ENCODE data around the gene TEX22.

The TEX22 gene

DNA sequence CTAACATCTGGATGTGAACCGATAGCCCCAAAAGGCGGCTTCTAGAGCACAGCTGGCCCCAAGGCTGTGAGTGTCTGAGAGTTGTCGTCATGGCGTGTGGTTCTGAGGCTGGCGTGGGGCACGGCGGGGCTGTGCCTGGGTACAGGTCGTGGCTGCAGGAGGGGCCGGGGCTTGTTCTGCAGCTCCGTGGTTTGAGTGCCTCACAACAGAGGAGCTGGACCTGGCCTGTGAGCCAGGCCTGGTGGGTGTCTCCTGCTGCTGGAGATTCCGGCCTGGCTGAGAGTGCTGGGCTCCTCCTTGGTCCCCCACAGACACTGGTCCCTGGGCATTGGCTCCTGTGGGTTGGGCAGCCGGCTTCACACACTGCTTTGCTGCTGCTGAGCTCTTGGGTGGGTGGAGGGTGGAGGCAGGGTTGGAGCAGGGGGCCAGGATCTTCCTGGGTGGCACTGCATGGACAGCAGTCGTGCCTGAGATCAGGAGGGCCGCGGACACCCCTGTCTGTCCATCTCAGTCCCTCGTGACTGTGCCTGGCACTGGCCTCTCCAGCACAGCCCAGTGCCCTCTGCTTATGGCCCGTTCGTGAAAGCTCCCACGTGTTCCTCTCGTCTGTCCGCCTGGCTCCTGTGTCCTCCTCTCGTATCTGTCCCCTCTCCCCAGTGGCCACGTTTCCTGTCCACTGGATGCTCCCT, 31.8 kb upstream of the TEX22 start:
- no peak for DNase-seq (ENCODE audit: low read depth in 2 of 2)

DNA sequence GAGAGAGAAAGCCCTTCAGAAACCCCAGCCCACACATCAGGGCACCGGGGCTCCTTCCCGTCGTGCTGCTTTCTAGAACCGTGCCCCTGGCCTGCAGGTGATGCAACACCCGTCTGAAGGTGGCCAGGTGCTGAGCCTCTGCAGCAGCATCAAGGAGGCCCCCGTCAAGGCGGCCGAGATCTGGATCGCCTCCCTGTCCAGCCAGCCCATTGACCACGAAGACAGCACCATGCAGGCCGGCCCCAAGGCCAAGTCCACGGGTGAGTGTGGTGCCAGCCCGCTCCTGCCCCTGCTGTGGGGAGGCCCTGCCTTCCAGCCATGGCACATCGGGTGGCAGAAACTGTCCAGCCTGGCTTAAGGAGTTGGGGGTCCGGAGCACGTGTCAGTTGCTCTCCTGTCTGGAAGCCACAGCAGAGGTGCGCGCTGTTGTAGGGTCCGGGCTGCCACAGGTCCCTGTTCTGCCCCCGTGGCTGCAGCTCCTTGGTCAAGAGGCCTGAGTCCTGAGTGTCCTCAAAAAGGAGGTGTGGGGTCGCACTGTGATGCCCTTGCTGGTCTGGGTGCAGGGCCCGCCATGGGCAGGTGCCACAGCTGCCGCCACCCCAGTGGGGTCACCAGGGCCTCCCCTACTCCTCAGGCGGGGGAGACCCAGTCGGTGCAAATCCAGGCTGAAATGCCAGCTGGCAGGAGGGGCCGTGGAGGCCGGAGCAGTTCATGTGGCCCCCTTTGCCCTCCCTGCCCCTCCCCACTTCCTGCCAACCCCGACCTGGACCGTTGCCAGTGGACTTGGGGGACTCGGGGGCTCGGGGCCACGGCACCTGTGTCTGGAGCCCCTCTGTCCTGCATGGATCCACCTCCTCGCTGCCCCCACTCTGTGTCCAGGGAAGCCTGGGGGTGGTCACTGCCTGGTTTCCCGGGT, 31.0 kb upstream of the TEX22 start:
- no peak for DNase-seq (ENCODE audit: low read depth in 2 of 2)

DNA sequence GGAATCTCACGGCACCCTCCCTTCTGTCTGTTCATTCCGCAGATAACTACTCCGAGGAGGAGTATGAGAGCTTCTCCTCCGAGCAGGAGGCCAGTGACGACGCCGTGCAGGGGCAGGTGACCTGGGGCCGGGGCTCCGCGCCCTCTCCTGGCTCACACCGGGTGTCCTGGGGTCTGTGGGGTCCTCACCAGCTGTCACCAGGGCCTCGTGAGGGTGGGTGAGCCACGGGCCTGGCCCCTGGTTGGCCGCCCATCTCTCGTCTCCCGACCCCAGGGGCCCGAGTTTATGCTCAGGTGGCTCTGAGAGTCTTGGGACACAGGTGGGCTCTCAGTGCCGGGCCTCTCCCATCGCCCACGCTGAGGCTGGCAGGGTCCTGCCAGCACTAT, 30.3 kb upstream of the TEX22 start:
- no peak for DNase-seq (ENCODE audit: low read depth in 2 of 2)

GRCh38 chr14:105368426-105368825, 29.9 kb upstream of the TEX22 start:
- DNase-seq (ENCODE audit: low read depth in 2 of 2), result no peak

DNA sequence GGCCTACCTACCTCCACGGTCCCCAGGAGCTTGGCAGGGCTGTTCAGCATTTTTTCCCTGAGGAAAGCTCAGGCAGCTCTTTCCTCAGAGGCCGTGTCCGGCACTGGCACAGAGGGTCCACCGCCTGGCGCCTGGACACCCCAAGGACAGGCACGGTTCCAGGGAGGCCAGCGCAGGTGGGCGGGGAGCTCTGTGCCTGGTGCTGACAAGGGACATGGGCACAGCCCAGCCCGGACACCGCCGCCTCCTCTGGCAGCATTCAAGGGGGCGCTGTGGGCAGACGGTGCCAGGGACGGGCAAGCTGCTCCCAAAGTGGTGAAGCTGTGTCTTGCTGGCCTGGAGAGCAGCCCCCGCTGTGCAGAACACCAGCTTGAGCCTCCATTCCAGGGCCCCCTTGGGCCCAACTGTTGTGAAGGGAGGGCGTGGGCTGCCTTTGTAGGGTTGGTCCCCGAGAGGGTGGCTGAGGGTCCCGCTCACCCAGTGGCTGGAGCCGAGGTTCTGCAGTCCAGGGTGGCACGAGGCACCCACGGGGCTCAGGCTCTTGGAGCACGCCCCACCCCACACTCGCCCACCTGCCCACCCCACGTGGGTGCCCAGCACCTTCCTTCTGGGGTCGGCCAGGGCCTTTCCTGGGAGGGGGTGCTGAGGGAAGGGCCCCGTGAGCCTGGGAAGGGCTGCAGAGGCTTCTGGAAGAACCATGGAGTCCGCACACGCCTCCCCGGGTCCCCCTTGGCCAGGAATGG, 29.3 kb upstream of the TEX22 start:
- DNase-seq (ENCODE audit: low read depth in 2 of 2), result no peak

GRCh38 chr14:105369653-105370040, 28.7 kb upstream of the TEX22 start:
- DNase-seq (ENCODE audit: low read depth in 2 of 2), result no peak

GRCh38 chr14:105374389-105374788, 23.9 kb upstream of the TEX22 start:
- DNase-seq (ENCODE audit: low read depth in 2 of 2), result no peak

DNA sequence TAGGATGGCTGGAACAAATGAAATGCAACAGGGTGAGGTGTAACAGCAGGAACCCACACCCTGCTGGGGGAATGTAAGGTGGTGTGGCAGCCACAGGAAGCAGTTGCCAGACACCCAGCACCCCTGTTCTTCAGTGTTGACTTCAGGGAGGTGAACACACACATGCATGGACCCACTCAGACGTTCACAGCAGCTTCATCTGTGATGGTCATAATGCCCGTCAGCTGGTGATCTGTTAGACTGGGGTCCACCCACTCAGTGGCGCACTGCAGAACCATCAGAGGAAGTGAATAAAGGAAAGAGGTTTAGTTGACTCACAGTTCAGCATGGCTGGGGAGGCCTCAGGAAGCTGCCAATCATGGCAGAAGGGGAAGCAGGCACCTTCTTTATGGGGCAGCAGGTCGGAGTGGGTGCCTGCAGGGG, 22.7 kb upstream of the TEX22 start:
- no peak for DNase-seq (ENCODE audit: low read depth in 2 of 2)

GRCh38 chr14:105376521-105377440, 21.6 kb upstream of the TEX22 start:
- DNase-seq (ENCODE audit: low read depth in 2 of 2), result no peak

DNA sequence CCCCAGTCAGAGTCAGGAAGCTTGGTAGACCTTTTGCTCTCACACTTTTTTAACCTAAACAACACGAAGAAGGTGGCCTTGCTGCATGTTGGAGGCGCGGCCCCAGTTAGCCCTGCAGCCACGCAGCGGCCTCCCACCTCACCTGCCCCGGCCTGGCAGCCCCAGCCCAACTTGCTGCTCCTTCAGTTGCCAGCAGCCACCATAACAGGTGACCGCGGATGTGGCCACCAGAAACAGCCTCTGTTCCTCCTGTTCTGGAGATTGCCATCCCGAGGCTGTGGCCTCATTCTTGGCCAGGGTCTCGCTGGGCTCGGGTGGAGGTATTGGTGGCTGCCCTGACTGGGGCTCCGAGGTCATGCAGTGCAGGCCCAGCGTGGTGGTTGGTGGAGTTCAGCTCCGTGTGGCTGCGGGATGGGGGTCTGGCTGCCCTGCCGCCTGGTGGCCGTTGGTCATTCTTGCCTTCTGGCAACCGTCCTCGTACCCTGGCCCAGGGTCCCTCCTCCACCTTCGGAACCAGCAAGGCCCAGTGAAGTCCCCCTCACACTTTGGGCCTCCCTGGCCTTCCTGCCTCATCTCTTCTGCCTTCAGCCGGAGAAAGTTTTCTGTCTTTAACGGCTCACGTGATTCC, 20.7 kb upstream of the TEX22 start:
- no peak for DNase-seq (ENCODE audit: low read depth in 2 of 2)

DNA sequence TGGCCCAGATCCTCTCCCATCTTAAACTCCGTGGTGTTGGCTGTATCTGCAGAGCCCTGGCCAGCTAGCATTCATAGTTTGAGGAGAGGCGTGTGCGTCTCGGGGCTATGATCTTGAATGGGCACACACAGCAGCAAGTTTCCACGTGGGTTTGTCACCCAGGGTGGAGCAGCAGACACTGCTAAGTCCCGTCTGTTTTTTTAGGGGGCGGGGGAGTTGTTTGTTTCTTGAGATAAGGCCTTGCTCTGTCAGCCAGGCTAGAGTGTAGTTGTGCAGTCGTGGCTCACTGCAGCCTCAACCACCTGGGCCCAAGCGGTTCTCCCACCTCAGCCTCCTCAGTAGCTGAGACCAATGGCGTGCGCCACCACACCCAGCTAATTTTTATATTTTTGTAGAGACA, 20.1 kb upstream of the TEX22 start:
- DNase-seq (ENCODE audit: low read depth in 2 of 2), result no peak

GRCh38 chr14:105378873-105379685, 19.3 kb upstream of the TEX22 start:
- no peak for DNase-seq (ENCODE audit: low read depth in 2 of 2)

DNA sequence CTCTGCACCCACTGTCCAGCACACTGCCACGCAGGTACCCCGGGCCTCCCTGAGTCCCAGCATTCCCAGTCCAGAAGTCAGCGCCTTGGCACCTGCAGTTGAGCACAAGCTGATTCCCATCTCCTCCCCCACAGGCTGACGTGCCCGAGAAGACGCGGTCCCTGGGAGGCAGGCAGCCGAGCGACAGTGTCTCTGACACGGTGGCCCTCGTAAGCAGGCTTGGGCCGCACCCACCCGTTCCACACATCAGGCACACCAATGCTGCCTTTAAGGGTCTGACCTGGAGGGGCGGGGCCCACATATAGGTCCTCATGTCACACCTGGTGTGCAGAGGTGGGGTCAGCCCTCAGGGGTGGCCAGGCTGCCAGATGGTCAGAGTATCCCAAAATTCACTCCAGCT, 18.4 kb upstream of the TEX22 start:
- no peak for DNase-seq (ENCODE audit: low read depth in 2 of 2)

GRCh38 chr14:105380756-105381155, 17.6 kb upstream of the TEX22 start:
- no peak for DNase-seq (ENCODE audit: low read depth in 2 of 2)

GRCh38 chr14:105381446-105382342, 16.6 kb upstream of the TEX22 start:
- DNase-seq (ENCODE audit: low read depth in 2 of 2), result no peak

DNA sequence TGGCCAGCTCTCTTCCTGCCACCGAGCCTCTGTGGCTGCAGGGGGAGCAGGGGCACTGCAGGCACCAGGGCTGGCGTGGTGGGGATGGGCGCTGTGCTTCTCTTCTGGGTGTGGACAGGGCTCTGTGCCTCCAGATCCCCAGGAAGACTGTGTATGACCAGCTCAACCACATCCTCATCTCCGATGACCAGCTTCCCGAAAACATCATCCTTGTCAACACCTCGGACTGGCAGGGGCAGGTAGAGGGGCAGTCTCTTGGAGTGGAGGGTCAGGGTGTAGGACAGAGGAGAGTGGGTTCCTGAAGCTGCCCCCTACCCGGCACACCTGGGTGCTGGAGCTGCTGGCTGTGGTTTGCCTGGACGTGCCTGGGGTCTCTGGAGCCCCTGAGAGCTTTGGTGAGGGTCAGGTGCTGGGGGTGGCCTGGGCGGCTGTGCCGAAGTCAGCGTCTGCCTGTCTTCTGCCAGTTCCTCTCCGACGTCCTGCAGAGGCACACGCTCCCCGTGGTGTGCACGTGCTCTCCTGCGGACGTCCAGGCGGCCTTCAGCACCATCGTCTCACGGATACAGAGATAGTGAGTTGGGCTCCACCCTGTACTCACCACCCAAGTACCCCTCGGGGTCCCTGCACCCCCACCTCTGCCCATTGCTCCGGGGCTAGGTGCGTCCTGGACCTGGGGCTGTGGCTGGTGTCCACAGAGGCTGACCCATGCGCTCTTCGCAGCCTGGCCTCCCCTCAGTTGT, 15.8 kb upstream of the TEX22 start:
- no peak for DNase-seq (ENCODE audit: low read depth in 2 of 2)

DNA sequence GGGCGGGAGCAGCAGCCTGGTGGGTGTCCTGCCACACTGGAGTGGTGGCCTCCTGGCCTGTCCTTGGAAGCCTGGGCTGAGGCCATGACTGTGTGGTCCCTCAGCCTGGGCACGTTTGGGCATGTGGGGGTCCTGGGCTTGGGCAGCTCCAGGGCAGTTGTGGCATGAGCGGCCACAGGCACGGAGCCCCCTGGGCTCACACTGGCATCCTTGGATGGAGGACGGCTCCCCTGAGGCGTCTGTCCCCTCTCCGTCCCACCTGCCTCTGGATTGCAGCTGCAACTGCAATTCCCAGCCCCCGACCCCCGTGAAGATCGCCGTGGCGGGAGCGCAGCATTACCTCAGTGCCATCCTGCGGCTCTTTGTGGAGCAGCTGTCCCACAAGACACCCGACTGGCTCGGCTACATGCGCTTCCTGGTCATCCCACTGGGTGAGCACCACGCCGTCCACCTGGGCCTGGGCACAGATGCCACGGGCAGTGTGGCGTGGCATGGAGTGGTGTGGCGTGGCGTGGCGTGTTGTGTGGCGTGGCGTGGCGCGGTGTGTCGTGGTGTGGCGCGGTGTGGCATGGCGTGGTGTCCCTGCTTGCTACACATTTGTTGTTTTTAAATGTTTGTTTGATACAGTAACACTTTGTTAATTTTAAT, 15.1 kb upstream of the TEX22 start:
- no peak for DNase-seq (ENCODE audit: low read depth in 2 of 2)

DNA sequence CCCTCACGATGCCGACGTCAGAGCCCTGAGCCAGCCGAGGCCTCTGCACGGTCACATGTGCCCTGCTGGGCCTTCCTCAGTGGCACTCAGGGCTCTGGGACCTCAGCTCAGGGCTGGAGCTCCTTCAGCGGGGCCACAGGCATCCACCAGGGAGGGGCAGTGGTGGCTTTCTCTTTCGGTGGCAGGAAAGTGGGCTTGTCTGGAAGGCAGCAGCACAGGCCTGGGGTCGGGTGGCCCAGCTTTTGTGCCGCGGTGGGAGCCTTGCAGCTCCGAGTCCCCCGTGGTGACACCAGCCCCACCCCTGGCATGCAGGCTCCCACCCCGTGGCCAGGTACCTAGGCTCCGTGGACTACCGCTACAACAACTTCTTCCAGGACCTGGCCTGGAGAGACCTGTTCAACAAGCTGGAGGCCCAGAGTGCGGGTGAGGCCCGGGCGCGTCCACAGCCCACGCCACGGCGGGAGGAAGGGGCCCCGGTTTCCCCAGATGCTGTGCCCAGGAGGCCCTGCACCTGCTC, 14.2 kb upstream of the TEX22 start:
- DNase-seq (ENCODE audit: low read depth in 2 of 2), result no peak

All from stimulated activated CD8-positive, alpha-beta memory T cell treated with anti-CD3 and anti-CD28 coated beads, Interleukin-7, amount 100 ng/mL, for 1 hour (primary cell).